ENCODE results near the gene FRMD4B.

FRMD4B gene

GRCh38 chr3:69385723-69386555, at the start of gene FRMD4B:
FRMD4B (minus strand) TSS chr3:69386088; CDS start chr3:69385989, 99 bp downstream.
- Histone ChIP-seq H3K36me3 (ENCODE audit: insufficient read depth, low read length) (no peaks in the 10 kb centered on the region), H3K27ac (ENCODE audit: low read depth, low read length) (no peak within 1 kb of the TSS), H3K27me3 (ENCODE audit: control insufficient read depth in 1 of 2, insufficient read depth in 2 of 2, low read length in 2 of 2) (peaks cover 8 to 14% of the 10 kb centered on the region in 2 donors), H3K9me3 (ENCODE audit: low read length) (no peaks in the 10 kb centered on the region), H3K4me3 (ENCODE audit: low read depth in 1 of 2, low read length in 2 of 2) (peak within 1 kb of the TSS; percentile 56 to 58), H3K9ac (ENCODE audit: low read length) (no peak within 1 kb of the TSS), H3K4me1 (ENCODE audit: insufficient read depth, low read length) (peaks cover 5% of the 10 kb centered on the region)

GRCh38 chr3:69433969-69434325, 48.1 kb upstream of the FRMD4B start:
- Histone ChIP-seq H3K9ac (ENCODE audit: low read length) (no peak overlapping the region), H3K4me1 (ENCODE audit: insufficient read depth, low read length) (no peaks in the 10 kb centered on the region), H3K27ac (ENCODE audit: low read depth, low read length) (no peak overlapping the region), H3K27me3 (ENCODE audit: control insufficient read depth in 1 of 2, insufficient read depth in 2 of 2, low read length in 2 of 2) (no peaks in the 10 kb centered on the region), H3K4me3 (ENCODE audit: low read depth in 1 of 2, low read length in 2 of 2) (no peak overlapping the region), H3K9me3 (ENCODE audit: low read length) (no peaks in the 10 kb centered on the region), H3K36me3 (ENCODE audit: insufficient read depth, low read length) (no peaks in the 10 kb centered on the region)

GRCh38 chr3:69433121-69433968, 47.5 kb upstream of the FRMD4B start:
- no peaks in the 10 kb centered on the region for H3K27me3 ChIP-seq (ENCODE audit: control insufficient read depth in 1 of 2, insufficient read depth in 2 of 2, low read length in 2 of 2)
- no peaks in the 10 kb centered on the region for H3K9me3 ChIP-seq (ENCODE audit: low read length)
- H3K36me3 ChIP-seq (ENCODE audit: insufficient read depth, low read length) = no peaks in the 10 kb centered on the region
- no peak overlapping the region for H3K4me3 ChIP-seq (ENCODE audit: low read depth in 1 of 2, low read length in 2 of 2)
- no peaks in the 10 kb centered on the region for H3K4me1 ChIP-seq (ENCODE audit: insufficient read depth, low read length)
- H3K9ac ChIP-seq (ENCODE audit: low read length) = no peak overlapping the region
- H3K27ac ChIP-seq (ENCODE audit: low read depth, low read length) = no peak overlapping the region

GRCh38 chr3:69428657-69429255, 42.9 kb upstream of the FRMD4B start:
- Histone ChIP-seq H3K27ac (ENCODE audit: low read depth, low read length) (no peak overlapping the region), H3K4me1 (ENCODE audit: insufficient read depth, low read length) (no peaks in the 10 kb centered on the region), H3K4me3 (ENCODE audit: low read depth in 1 of 2, low read length in 2 of 2) (no peak overlapping the region), H3K27me3 (ENCODE audit: control insufficient read depth in 1 of 2, insufficient read depth in 2 of 2, low read length in 2 of 2) (no peaks in the 10 kb centered on the region), H3K9ac (ENCODE audit: low read length) (no peak overlapping the region), H3K36me3 (ENCODE audit: insufficient read depth, low read length) (no peaks in the 10 kb centered on the region), H3K9me3 (ENCODE audit: low read length) (no peaks in the 10 kb centered on the region)

DNA sequence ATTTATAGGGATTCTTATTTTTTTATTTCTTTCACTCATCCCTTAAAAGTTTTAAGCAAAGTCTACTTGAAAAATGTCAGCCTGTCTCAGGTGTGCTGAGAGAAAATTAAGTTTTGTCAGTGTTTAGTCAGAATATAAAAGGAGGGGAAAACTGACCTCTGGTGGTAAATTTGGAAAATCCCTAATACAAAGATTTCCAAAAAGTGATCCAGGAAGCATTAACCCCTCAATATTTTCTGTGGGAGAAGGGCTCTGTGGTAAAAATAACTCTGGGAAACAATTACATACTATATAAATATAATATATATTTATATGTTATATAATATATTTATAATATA, 41.0 kb upstream of the FRMD4B start:
- no peaks in the 10 kb centered on the region for H3K36me3 ChIP-seq (ENCODE audit: insufficient read depth, low read length)
- no peaks in the 10 kb centered on the region for H3K4me1 ChIP-seq (ENCODE audit: insufficient read depth, low read length)
- H3K27me3 ChIP-seq (ENCODE audit: control insufficient read depth in 1 of 2, insufficient read depth in 2 of 2, low read length in 2 of 2) = no peaks in the 10 kb centered on the region
- H3K27ac ChIP-seq (ENCODE audit: low read depth, low read length) = no peak overlapping the region
- no peak overlapping the region for H3K9ac ChIP-seq (ENCODE audit: low read length)
- no peak overlapping the region for H3K4me3 ChIP-seq (ENCODE audit: low read depth in 1 of 2, low read length in 2 of 2)
- H3K9me3 ChIP-seq (ENCODE audit: low read length) = no peaks in the 10 kb centered on the region

GRCh38 chr3:69426291-69426966, 40.5 kb upstream of the FRMD4B start:
- Histone ChIP-seq H3K36me3 (ENCODE audit: insufficient read depth, low read length) (no peaks in the 10 kb centered on the region), H3K9ac (ENCODE audit: low read length) (no peak overlapping the region), H3K4me3 (ENCODE audit: low read depth in 1 of 2, low read length in 2 of 2) (no peak overlapping the region), H3K27me3 (ENCODE audit: control insufficient read depth in 1 of 2, insufficient read depth in 2 of 2, low read length in 2 of 2) (no peaks in the 10 kb centered on the region), H3K9me3 (ENCODE audit: low read length) (no peaks in the 10 kb centered on the region), H3K27ac (ENCODE audit: low read depth, low read length) (no peak overlapping the region), H3K4me1 (ENCODE audit: insufficient read depth, low read length) (no peaks in the 10 kb centered on the region)

DNA sequence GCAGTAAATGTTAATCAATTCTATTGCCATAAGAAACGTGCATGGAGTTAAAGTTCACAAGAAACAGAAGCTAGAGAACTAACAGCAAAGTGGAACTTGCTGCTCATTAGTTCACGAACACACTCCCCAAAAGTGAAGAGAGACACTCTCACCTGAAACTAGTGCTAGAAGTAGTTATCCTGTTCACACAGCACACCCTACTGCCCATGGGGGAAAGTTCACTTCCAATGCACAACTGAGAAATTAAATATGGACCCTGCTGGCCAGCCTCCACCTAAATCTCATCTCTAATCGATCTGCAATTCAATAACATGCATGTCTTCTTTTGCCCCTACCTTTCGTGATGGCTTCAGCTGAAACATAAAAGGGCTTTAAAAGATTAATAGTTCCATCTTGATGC, 39.4 kb upstream of the FRMD4B start:
- no peaks in the 10 kb centered on the region for H3K36me3 ChIP-seq (ENCODE audit: insufficient read depth, low read length)
- H3K27ac ChIP-seq (ENCODE audit: low read depth, low read length) = no peak overlapping the region
- no peak overlapping the region for H3K4me3 ChIP-seq (ENCODE audit: low read depth in 1 of 2, low read length in 2 of 2)
- H3K4me1 ChIP-seq (ENCODE audit: insufficient read depth, low read length) = no peaks in the 10 kb centered on the region
- no peaks in the 10 kb centered on the region for H3K9me3 ChIP-seq (ENCODE audit: low read length)
- H3K27me3 ChIP-seq (ENCODE audit: control insufficient read depth in 1 of 2, insufficient read depth in 2 of 2, low read length in 2 of 2) = no peaks in the 10 kb centered on the region
- H3K9ac ChIP-seq (ENCODE audit: low read length) = no peak overlapping the region

- no peaks in the 10 kb centered on the region for H3K4me1 ChIP-seq (ENCODE audit: insufficient read depth, low read length)
- H3K27ac ChIP-seq (ENCODE audit: low read depth, low read length) = no peak overlapping the region
- H3K9me3 ChIP-seq (ENCODE audit: low read length) = no peaks in the 10 kb centered on the region
- H3K4me3 ChIP-seq (ENCODE audit: low read depth in 1 of 2, low read length in 2 of 2) = no peak overlapping the region
- no peak overlapping the region for H3K9ac ChIP-seq (ENCODE audit: low read length)
- no peaks in the 10 kb centered on the region for H3K36me3 ChIP-seq (ENCODE audit: insufficient read depth, low read length)
- H3K27me3 ChIP-seq (ENCODE audit: control insufficient read depth in 1 of 2, insufficient read depth in 2 of 2, low read length in 2 of 2) = no peaks in the 10 kb centered on the region
Observed at GRCh38 chr3:69423463-69424155, 37.7 kb upstream of the FRMD4B start.

GRCh38 chr3:69422751-69423150, 36.9 kb upstream of the FRMD4B start:
- no peak overlapping the region for H3K27ac ChIP-seq (ENCODE audit: low read depth, low read length)
- no peaks in the 10 kb centered on the region for H3K27me3 ChIP-seq (ENCODE audit: control insufficient read depth in 1 of 2, insufficient read depth in 2 of 2, low read length in 2 of 2)
- no peaks in the 10 kb centered on the region for H3K4me1 ChIP-seq (ENCODE audit: insufficient read depth, low read length)
- no peaks in the 10 kb centered on the region for H3K36me3 ChIP-seq (ENCODE audit: insufficient read depth, low read length)
- H3K4me3 ChIP-seq (ENCODE audit: low read depth in 1 of 2, low read length in 2 of 2) = no peak overlapping the region
- H3K9me3 ChIP-seq (ENCODE audit: low read length) = no peaks in the 10 kb centered on the region
- H3K9ac ChIP-seq (ENCODE audit: low read length) = no peak overlapping the region

DNA sequence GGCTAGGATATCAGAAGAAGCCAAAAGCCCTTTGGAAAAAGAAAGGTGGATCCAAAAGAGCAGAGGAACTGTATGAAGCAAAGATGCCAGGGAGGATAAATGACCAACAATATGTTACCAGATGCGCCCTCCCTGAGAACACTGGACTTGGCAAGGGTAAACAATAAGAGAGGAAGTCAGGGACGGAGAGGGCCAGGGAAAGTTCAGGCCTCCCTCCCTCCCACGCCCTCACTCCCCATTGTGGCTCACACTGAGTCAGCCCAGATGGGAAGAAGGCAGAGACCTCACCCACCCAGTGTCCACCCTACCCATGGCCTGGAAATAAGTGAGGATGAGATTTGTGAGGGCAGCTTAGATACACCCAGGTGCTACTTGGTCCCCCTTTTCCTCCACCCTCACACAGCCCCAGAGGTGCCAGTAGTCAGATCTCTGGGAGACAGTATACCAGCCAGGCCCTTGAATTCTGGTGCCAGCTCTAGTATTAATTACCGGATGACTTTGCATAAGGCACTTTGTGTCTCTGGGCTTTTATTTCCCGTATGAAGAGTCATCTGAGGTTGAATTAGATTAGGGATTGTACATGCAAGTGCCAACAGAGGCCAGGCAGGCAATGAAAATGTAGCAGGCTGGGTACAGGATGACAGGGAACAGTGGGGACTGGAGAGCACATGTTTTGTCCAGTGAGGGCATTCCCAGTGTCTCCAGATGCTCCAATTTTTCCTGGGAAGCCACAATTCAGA, 35.1 kb upstream of the FRMD4B start:
- no peaks in the 10 kb centered on the region for H3K4me1 ChIP-seq (ENCODE audit: insufficient read depth, low read length)
- no peak overlapping the region for H3K27ac ChIP-seq (ENCODE audit: low read depth, low read length)
- no peaks in the 10 kb centered on the region for H3K36me3 ChIP-seq (ENCODE audit: insufficient read depth, low read length)
- no peak overlapping the region for H3K4me3 ChIP-seq (ENCODE audit: low read depth in 1 of 2, low read length in 2 of 2)
- no peak overlapping the region for H3K9ac ChIP-seq (ENCODE audit: low read length)
- no peaks in the 10 kb centered on the region for H3K27me3 ChIP-seq (ENCODE audit: control insufficient read depth in 1 of 2, insufficient read depth in 2 of 2, low read length in 2 of 2)
- H3K9me3 ChIP-seq (ENCODE audit: low read length) = no peaks in the 10 kb centered on the region

Measured in muscle layer of colon (tissue), 2 donors.